Caki2 (cell line): Measurements from ENCODE around the gene NDUFB3. TPM values are rescaled to one million over a fixed set of nuclear protein-coding genes. Genes with fewer than 3 reads are reported as not detected.
"Not testable (repeated sequence)": the region's sequence is repeated elsewhere in the genome, so short reads cannot be mapped to it uniquely, and the experiment has no call there.

Source experiments
- DNase-seq: peaks from one replicate; pipeline ENCODE4 v3.0.0-alpha.2; 2015; ENCODE audit warnings: low read depth
- in situ Hi-C: cut with HindIII; loops from 2 replicates; pipeline ENCODE4 v1.10.0; 2016; ENCODE audit warnings: low sequenced_read_pairs, low pct_unique_long_range_greater_than_20kb, mixed read lengths
- total RNA-seq: library from RNA; depleted of rRNA; stranded (reverse); fragments of >200 nt; shearing (Covaris generic); gene quantifications from 2 replicates; pipeline ENCODE4 v1.2.3, GENCODE V29; 2014; ENCODE audit warnings: low replicate concordance; rRNA removed

Gene NDUFB3
- total RNA-seq, result 210 and 256 TPM in 2 replicates

DNA sequence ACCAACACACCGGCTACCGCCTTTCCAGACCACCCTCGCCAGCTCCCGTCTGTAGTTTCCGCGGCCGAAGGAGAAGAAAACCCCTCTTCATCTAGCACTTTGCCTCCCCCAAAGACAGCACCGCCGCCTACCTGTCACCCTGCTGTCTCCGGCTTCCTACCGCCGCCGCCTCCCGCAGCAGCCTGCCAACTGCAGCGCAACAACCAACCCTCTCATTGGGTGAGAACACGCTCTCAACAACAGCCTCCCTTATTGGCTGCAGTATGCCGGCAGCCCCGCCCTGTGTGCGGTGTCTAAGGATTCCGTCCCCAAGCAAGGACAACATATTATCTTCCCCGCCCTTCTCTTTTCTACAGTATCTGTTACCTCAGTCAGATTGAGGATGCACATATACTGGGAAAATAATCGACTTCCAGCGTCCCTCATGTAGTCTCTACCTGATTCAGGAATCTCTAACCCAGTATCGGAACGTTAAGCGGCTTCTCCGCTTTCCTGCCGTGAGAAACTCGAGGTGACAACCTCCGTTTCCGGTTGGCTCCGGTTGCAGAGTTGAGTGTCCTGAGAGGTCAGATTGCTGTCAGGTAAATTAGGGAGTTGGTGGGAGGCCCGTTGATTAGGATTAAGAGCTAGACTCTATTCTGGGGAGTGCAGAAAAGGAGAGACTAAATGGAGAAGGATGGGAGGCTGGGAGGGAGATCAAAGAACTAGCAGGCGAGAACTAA, at the start of gene NDUFB3, which contains the start of gene HYCC2:
TSS of gene NDUFB3 (plus strand) at position 523 of the 722 bp plus-strand sequence. CDS start 6,882 bp downstream, outside the sequence.
TSS of gene HYCC2 (minus strand) at position 193 of the 722 bp plus-strand sequence. CDS start 47,662 bp downstream, outside the sequence.
- in situ Hi-C loops, result no loop called here

DNA sequence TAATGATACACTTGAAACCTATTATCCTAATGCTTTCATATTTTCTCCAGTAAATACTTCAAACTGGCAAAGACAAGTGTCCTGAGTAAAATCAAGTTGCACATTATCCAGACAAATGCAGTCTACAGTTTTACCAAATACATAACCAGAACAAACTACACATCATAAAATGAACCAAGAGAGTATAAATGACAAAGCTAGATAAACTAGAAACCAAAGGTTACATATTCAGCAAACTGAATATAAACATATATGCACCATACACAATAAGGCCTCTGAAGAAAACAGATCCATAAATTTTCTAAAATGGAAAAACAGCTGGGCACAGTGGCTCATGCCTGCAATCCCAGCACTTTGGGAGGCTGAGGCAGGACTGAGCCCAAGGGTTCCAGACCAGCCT, 47.3 kb upstream of the NDUFB3 start:
- in situ Hi-C loops, result no loop called here

More for the DNA sequence above, at the start of gene NDUFB3, which contains the start of gene HYCC2:
- peak; percentile 97 for DNase-seq

DNA sequence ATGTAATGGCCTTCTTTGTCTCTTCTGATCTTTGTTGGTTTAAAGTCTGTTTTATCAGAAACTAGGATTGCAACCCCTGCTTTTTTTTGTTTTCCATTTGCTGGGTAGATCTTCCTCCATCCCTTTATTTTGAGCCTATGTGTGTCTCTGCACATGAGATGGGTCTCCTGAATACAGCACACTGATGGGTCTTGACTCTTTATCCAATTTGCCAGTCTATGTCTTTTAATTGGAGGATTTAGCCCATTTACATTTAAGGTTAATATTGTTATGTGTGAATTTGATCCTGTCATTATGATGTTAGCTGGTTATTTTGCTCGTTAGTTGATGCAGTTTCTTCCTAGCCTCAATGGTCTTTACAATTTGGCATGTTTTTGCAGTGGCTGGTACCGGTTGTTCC, 37.4 kb upstream of the NDUFB3 start:
- in situ Hi-C loops, DNase-seq: not testable (repeated sequence)

More for the DNA sequence above, 47.3 kb upstream of the NDUFB3 start:
- no peak for DNase-seq

DNA sequence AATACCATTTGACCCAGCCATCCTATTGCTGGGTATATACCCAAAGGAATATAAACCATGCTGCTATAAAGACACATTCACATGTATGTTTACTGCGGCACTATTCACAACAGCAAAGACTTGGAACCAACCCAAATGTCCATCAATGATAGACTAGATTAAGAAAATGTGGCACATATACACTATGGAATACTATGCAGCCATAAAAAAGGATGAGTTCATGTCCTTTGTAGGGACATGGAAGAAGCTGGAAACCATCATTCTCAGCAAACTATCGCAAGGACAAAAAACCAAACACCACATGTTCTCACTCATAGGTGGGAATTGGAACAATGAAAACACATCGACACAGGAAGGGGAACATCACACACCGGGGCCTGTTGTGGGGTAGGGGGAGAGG, 33.4 kb upstream of the NDUFB3 start:
- in situ Hi-C loops, DNase-seq: not testable (repeated sequence)

DNA sequence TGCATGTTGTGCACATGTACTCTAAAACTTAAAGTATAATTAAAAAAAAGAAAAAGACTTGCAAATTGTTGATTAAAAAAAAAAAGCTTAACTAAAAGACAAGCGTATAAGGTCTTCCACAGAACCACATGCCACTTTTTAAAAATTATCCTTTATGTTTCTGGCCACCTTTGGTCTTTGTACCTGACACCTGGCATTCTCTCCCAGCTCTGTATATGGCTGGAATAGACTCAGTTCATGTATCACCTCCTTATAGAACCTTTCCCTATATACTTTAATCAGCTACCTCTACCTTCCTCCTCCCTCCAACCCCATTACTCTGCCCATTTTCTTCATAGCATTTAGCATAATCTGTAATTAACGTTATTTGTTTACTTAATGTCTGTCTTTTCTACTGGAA, 32.9 kb upstream of the NDUFB3 start:
- in situ Hi-C loops, result no loop called here
- DNase-seq, result no peak

DNA sequence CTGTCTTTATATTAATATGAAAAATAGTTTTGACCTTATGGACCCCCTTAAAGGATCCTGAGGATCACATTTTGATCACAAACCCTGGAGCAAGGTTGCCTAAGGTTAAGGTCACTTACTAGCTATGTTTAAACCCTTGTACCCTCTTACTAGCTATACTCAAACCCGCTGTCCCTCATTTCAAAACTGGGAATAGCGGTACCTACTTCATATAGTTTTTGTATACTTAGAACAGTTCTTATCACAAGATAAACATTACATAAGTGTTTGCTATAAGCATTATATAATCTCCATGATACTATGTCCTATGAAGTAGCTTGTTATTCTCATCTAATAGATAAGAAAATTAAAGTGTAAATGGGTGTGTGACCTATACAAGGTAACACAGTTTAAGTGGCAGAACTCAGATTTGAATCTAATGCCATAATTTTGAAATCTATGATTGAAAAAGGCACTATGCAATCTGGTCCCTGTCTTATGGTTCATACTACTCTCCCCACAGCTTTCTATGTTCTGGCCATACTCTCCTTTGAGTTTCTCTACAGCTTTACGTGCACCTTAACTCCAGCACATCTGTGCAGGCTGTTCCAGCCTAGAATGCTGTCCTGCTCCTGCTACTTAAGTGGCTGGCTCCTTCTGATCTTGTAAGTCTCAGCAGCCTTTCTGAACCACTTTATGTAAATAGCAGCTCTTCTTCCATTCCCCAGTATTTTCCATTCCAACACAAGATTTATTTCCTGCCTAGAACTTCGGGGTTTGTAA, 30.8 kb upstream of the NDUFB3 start:
- in situ Hi-C loops, result no loop called here
- no peak for DNase-seq

DNA sequence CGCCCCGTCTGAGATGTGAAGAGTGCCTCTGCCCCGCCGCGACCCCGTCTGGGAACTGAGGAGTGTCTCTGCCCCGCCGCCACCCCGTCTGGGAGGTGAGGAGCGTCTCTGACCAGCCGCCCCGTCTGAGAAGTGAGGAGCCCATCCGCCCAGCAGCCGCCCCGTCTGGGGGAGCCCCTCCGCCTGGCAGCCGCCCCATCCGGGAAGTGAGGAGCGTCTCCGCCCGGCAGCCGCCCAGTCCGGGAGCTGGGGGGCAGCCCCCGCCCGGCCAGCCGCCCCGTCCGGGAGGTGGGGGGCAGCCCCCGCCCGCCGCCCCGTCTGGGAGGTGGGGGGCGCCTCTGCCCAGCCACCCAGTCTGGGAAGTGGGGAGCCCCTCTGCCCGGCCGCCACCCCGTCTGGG, 29.4 kb upstream of the NDUFB3 start:
- in situ Hi-C loops, DNase-seq: not testable (repeated sequence)

DNA sequence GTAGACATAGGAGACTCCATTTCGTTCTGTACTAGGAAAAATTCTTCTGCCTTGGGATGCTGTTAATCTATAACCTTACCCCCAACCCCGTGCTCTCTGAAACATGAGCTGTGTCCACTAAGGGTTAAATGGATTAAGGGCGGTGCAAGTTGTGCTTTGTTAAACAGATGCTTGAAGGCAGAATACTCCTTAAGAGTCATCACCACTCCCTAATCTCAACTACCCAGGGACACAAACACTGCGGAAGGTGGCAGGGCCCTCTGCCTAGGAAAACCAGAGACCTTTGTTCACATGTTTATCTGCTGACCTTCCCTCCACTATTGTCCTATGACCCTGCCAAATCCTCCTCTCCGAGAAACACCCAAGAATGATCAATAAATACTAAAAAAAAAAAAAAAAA, 28.8 kb upstream of the NDUFB3 start:
- DNase-seq, in situ Hi-C loops: not testable (repeated sequence)

DNA sequence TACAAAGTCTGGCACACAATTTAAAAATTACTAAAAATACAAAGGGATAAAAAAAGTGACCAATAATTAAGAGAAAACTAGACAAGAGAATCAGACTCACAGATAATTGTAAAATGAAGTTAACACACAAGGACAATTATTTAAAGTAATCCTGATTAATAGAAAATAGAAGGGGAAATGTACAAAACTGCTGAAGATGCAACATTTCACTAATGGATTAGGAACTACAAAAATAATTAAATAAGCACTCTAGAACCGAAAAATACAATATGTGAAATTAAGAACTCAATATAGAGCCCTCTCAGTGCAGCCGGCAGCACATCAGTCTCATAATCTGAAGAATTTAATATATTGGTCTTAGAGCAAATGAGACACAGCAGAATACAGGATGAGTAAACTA, 24.9 kb upstream of the NDUFB3 start:
- no peak for DNase-seq
- in situ Hi-C loops, result no loop called here

DNA sequence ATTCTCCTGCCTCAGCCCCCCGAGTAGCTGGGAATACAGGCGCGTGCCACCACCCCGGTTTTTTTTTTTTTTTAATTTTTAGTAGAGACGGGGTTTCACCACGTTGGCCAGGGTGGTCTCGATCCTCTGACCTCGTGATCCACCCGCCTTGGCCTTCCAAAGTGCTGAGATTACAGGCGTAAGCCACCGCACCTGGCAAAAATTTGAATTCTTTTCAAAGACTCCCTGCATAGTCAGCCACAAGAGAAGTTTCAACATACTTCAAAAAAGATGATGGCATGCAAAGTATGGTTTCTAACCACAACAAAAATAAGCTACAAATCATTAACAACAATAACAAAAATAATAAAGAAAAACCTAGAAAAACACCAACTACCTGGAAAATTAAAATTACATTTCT, 22.3 kb upstream of the NDUFB3 start:
- DNase-seq, result no peak
- in situ Hi-C loops, result no loop called here

DNA sequence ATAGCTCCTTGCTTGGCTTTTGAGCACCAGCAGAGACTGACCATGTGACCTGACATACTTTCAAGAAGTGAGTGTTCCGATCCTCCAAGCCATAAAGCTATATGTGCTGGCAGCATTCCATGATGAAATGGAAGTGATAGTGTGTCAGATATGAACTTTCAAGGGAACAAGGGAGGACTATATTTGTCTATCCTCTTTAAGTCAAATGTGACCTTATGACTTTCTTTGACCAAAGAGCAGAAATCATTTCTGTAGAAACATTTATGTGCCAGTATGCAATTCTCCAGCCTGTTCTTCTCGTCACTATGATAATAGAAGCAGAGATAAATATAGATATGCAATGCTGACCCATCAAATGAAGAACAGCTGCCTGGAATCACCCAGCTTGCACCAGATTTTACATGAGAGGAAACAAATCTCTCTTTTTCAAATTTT, 14.7 kb upstream of the NDUFB3 start:
- in situ Hi-C loops, result no loop called here
- DNase-seq, result no peak

DNA sequence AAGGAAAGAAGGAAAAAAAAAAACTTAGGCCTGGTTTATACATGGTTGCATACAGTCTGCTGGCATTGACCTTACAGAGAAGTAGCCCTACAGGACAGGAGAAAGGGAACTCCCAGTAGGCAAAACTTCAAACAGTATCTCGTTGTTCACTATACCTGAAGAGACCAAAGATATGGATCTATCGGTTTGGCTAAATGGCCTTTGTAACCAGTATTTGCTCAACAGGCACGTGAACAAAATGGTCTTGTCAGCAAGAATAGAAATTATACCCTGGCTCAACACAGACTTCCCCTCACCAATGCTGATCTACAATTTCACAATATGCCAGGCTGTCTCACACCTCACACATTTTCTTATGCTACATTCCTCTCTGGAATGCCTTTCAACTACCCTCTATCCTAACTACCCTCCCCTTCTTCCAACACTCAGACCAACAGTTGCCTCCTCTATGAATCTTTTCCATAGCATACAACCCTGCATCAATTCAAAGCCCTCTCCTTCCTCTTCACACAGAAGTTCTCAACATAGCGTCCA, 14.0 kb upstream of the NDUFB3 start:
- in situ Hi-C loops, result no loop called here
- DNase-seq, result no peak

DNA sequence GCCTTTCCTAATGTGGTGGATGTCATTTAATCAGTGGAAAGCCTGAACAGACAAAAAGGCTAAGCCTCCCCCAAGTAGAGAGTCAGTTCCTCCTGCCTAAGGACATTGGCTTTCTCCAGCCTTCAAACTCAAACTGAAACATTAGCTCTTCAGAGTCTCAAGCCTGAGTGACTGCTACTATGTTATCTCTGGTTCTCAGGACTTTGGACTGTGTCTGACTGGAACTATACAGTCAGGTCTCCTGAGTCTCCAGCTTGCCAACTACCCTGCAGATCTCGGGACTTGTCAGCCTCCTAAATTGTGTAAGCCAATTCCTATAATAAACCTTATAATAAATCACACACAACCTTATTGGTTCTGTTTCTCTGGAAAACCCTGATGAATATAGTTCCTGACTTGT, 12.9 kb upstream of the NDUFB3 start:
- no peak for DNase-seq
- in situ Hi-C loops, result no loop called here

DNA sequence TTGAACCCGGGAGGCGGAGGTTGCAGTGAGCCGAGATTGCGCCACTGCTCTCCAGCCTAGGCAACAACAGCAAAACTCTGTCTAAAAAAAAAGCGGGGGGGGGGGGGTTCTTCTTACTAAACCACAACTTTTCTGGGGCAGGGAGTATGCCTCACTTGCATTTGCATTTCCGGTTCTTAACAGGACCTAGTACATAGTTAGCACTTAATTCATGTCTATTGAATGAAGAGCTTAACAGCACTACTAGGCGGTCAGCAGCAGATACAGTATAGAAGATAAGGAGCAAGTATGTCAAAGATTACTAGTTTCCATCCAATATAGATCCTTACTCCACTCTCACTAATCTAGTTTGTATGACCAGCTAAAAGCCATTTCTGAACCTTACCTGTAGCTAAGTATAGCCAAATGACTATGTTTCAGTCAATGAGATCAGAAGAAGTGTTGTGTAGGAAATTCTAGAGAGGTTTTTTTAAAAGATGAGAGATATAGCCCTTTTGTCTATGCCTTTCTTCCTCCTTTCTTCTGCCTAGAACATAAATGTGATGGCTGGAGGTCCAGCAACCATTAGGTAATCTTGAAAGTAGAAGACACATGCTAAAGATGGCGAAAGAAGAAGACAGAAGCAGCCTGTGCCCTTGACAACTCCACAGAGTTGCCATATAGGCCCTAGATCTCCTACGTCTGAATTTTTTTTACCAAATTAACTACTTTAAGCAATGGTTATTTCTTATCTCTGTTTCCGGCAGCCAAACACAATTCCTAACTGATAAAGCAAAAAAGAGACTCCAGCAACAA, 11.6 kb upstream of the NDUFB3 start:
- in situ Hi-C loops, result no loop called here
- DNase-seq, result no peak

DNA sequence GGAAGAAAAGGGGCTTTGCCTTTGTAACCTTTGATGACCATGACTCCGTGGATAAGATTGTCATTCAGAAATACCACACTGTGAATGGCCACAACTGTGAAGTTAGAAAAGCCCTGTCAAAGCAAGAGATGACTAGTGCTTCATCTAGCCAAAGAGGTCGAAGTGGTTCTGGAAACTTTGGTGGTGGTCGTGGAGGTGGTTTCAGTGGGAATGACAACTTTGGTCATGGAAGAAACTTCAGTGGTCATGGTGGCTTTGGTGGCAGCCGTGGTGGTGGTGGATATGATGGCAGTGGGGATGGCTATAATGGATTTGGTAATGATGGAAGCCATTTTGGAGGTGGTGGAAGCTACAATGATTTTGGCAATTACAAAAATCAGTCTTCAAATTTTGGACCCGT, 8.3 kb upstream of the NDUFB3 start:
- DNase-seq, in situ Hi-C loops: not testable (repeated sequence)

DNA sequence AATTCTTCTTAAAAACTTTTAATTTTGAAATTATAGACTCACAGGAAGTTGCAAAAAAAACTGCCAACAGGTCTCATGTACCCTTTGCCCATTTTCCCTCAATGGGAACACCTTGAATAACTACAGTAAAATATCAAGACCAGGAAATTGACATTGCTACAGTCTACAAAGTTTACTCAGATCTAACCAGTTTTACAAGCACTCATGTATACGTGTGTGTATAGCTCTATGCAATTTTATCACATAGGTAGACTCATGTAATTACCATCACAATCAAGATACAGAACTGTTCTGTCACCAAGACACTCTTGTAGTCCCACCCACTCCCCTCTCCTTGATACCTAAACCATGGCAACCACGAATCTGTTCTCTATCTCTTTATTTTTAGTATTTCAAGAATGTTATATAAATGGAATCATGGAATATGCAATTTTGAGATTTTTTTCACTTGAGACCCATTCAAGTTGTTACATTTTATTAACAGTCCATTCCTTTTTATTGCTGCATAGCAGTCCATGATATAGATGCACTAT, 6.9 kb upstream of the NDUFB3 start:
- in situ Hi-C loops, result no loop called here

DNA sequence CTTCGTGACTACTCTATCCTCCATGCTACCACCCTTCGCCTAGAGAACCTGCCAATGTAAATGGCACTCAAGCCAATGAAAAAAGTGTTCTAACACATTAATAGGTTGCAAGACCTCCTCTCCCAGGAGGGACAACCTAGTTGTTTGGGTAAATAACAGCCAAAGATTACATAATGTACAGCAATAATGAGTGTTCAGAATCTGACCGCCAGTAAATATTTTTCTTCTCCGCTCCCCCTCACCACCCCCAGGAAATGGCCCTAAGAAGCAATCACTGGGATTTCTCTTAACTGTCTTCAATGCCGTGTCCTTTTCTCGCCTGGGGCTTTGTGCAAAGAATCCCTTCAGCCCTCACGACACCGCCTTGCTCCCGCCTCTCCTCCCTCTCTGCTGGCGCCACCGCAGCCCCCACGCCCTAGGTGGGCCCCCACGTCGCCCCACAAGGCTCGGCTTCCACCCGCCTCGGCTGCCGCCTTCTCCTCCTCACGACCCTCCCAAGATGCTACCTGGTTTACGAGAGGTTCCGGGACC, 788 bp upstream of the NDUFB3 start:
- in situ Hi-C loops, result no loop called here
- DNase-seq, result peak; percentile 57

More for the DNA sequence above, 6.9 kb upstream of the NDUFB3 start:
- no peak for DNase-seq

DNA sequence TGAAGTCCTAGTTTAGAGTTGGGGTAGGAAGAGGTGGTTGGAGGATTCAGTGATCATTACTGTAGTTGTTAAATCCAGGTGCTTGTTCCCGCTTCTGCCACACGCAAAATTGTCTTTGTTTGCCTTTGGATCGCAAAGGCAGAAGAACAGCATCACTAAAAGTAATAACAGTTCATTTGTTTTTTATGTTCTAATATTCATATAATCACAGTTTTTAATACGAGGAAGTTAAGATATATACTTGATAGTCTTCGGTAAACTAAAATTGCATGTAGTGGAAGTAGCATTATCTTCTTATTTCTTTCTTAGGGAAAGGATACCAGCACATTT, 365 bp downstream of the NDUFB3 start:
- in situ Hi-C loops, result no loop called here
- no peak for DNase-seq
